HG03520 (cell line): Measurements from ENCODE around the gene GSTT4.
"Not testable (repeated sequence)": the region's sequence is repeated elsewhere in the genome, so short reads cannot be mapped to it uniquely, and the experiment has no call there.

ENCODE experiments used
- ATAC-seq: cut with Tn5 transposase; IDR thresholded peaks from one replicate; pipeline ENCODE4 v1.9.1; 2021; ENCODE audit warnings: mild to moderate bottlenecking, moderate library complexity; ENCODE audit not compliant: unreplicated experiment

GSTT4 gene

DNA sequence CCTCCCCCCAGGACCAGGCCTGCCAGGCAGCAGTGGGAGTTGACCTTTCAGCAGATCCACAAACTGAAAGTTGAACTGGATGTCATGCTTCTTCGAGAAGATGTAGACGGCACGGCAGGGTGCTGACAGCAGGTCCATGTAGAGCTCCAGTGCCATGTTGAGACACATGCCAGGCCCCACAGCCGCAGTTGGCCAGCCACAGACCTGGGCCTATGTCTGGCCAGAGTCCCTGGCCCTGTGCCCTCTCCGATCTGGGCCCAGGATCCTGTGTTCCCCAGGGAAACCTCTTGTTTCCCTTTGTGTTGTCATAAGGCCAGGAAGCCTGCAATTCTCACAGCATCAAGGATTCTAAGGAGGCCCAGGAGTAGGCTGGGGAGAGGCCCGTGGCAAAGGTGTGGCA is at the start of gene GSTT4:
Gene GSTT4 (minus strand): TSS at position 253 of the 400 bp plus-strand sequence. CDS start 97 bp downstream, at position 156.
- ATAC-seq, result no peak

DNA sequence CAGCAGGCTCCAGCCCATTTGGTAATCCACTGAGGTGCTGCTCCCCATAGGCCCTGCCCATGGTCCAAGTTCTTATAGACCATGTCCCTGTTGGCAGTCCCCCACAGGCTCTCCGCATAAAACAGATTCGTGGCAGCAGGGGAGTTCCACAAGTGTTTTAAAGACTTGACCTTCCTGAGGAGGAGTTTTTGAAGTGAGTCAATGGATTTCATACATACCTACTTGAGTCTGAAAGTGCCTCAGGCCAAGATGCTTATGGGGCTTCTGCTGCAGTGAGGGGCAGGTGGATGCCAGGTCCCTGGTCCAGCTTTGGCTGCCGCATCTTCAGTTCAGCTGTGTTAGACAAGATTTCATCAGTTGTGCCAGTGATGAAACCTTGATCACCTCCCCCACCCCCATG is 49.1 kb upstream of the GSTT4 start:
- ATAC-seq, result no peak

DNA sequence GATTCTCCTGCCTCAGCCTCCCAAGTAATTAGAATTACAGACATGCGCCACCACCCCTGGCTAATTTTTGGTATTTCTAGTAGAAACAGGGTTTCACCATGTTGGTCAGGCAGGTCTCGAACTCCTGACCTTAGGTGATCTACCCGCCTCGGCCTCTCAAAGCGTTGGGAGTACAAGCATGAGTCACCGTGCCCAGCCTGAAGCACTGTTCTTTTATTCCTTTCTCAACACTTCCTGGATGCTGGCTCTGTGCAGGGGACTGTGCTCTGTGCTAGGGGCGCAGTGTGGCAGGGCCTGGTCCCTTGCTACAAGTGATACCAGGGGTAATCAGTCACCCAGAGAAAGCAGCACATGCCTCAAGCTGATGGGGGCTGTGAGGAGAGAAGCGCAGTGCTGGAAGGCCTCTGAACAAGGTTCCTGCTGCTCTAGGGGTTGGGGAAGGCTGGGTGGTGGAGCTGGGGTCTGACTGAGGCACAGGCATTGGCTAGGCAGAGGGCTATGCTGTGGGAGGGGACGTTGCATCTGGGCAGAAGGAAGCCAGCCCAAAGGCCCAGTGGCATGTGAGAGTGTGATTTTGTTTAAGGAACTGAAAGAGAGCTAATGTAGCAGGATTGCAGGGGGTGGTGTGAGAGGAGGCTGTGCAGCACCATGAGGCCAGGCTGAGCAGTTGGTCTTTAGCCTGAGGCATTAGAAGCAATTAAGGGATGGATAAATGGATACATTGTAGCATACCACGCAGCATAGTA is 48.4 kb upstream of the GSTT4 start:
- ATAC-seq, result no peak

DNA sequence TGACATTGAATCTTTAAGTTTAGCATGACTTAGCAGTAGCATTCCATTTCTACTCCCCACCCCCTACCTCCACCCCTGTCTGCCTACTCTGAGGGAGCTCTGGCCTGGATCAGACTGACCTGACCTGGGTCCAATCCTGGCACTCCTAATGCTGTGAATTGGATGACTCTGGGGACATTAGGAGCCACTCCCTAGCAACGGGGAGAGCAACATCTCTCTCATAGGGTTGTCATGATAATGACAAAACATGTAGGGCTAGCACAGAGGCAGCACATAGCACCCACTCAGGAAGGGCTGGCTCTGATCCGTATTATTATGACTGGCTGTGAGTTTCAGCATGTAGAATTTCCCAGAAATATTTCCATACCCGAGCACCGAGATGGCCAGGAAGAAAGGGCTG is 46.3 kb upstream of the GSTT4 start:
- ATAC-seq, result no peak

DNA sequence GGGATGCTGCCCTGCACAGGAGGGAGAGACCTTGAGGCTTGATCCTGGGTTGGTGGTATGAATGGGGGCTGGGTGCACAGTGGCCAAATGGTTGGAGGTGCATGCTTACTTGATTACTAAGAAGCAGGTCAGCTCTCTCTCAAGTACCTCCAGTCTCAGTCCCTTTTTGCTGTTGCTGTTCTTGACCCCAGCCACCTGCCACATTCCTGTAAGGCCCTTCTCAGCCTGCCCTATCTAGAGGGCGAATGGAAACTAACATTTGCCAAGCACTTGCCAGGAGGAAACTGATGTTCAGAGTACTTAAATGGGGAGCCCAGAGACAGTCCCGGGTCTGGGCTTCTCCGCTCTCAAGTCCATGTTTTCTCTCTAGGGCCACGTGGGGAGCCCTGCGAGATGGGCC is 45.8 kb upstream of the GSTT4 start:
- ATAC-seq, result no peak

DNA sequence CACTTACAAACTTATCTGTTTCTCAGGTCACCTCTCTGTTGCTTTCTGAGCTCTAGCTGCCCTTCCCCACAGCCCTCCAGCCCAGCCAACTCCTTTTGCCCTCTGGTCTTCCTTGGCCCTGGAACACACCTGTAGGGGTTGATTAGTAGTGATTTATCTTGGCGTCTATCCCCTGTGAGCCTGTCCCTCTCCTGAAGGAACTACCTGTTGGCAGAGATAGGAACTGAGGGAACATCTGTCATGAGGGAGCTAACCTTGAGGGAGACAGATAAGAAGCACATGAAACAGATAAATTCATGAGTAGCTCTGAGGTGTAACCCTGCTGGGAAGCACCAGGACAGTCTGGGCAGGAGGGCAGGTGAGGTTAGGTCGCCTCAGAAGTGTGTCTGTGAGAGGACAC is 44.7 kb upstream of the GSTT4 start:
- ATAC-seq, result no peak

DNA sequence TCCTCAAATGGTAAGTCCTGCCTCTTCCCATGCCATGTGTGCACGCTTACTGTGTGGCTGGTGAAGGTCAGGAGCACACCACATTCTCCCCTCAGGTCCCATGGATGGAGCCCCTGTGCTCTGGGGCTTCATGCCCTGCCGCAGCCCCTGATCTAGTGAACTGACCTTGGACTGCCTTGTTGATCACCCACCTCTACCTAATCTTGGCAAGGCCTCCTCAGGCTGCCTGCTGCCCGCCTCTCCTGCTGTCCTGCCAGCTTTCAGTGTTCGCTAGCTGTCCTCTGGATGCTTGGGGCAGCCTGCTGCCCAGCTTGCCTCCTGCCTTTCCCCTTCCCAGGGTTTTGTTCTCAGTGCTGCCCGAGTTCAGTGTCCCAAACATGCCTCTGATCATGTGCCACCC is 44.0 kb upstream of the GSTT4 start:
- ATAC-seq, result no peak

DNA sequence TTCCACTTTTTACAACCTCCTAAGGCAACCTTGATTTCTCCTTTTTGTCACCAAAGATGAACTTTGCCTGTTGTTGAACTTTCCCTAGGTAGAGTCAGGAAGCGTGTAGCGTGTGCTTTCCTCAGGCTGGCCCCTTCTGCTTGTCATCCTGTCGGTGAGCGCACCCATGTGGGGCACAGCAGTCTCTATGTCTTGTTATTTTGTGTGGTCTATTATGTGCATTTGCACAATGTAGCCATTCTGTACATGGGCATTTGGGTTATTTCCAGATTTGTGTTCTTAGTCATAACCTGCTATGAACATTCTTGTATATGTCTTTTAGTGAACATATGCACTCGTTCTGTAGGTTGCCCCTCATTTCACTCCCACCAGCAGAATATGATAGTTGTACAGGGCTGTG is 40.8 kb upstream of the GSTT4 start:
- ATAC-seq, result no peak

DNA sequence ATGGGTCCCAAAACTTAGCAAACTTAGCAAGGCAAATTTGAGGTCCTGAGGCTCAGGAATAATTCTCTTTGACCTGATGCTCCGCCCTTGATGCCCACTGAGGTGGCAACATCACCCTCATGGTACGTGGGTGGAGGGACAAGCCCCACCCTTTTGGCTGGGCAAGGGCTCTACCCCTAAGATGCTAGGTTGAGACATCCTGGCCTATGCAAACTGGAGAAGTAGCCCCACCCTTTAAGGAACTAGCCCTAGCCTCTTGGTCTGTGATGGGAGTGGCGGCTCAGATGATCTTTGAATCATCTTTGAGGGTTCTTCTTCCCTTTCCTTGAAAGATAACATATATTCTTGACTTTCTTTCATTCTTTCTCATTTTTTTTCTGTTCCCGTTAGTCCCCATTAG is 38.7 kb upstream of the GSTT4 start:
- no peak for ATAC-seq

DNA sequence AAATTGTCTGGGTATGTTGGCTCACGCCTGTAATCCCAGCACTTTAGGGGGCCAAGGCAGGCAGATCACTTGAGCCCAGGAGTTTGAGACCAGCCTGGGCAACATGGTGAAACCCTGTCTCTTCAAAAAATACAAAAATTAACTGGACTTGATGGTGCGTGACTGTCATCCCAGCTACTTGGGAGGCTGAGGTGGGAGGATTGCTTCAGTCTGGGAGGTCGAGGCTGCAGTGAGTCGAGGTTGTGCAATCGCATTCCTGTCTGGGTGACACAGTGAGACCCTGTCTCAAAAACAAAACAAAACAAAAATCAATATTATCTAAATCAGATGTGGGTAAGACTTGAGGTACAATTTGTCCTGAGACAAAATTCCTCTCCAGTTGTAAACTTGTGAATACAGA is 38.2 kb upstream of the GSTT4 start:
- not testable (repeated sequence) for ATAC-seq

DNA sequence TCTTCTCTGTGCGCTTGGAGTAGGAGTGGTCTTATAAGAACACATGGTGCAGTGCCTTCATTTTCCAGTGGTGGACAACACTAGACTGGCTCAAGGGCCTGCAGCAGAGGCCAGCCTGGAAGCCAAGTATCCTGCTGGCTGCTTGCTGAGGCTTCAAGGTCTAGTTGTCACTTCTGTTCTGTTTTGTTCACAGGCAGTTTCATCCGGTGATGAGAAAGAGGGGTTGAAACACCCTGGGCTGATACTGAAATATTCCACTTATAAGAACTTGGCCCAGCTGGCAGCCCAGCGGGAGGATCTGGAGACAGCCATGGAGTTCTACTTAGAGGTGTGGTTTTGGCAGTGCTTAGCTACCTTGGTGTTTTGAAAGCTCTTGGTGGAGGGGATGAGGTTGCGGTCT is 35.7 kb upstream of the GSTT4 start:
- no peak for ATAC-seq

DNA sequence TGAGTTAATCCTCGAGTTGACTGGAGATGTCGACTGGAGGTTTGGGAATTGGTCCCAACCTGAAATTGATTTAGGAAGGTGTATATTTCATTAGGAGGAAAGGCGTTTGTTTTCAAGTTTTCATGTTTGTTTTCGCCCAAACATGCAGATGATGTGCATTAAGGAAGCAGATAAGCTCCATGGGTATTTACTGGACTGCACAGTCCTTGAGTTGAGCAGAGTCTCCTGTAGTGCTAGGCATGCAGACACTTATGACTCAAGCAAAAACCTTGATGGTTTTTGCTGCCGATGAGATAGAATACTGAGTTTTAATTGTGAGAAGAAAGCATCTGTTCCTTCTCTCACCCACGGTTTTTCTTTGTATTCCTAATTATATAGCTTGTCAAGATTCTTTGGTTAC is 33.8 kb upstream of the GSTT4 start:
- ATAC-seq, result no peak

DNA sequence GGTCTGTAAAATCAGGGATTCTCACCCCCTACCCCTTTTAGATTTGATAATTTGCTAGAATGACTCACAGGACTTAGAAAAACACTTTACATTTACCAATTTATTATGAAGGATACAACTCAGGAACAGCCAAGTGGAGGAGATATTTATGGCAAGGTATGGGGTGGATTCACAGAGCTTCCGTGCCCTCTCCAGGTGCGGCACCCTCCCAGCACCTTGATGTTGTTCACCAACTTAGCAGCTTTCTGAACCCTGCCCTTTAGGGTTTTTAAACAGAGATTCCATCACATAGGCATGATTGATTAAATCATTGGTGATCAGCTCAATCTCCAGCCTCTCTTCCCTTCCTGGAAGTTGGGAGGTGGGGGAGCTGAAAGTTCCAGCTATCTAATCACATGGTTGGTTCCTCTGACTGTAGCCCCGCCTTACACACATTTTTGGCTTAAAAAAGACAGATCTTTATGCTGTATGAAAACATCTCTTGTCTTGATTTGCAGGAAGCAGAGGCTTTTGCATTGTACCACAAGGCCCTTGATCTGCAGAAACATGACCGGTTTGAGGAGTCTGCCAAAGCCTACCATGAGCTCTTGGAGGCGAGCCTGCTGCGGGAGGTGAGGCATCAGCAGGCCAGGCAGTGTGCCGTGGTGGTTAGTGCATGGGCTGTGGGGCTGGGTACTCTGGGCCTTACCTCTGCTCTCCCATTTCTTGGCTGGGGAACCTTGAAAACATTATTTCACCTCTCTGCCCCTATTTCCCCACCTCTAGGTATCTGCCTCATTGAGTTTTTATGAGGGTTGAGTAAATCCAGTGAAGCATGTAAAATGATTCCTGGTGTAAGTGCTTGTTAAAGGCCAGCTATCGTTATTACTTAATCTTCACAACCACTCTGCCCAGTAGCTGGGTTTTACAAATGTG is 32.9 kb upstream of the GSTT4 start:
- no peak for ATAC-seq

DNA sequence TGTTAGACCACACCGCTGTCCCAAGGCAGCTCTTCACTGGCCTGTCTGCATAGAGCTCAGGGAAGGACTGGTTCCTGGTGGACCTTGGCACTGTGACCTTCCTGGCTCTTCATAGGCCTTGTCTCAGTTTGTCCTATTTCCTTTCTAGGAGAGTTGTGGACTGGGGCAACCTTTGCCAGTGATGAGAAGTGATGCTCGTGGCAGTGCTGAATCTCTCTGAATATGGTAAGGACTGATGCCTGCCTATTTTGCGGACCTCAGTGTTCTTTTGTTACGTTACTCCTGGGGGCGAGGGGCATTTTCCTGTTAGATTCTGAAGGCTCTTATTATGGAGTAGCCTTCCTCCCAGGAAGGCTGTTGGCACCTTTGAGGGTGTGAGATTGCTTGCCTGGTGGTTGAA is 30.0 kb upstream of the GSTT4 start:
- ATAC-seq, result no peak

DNA sequence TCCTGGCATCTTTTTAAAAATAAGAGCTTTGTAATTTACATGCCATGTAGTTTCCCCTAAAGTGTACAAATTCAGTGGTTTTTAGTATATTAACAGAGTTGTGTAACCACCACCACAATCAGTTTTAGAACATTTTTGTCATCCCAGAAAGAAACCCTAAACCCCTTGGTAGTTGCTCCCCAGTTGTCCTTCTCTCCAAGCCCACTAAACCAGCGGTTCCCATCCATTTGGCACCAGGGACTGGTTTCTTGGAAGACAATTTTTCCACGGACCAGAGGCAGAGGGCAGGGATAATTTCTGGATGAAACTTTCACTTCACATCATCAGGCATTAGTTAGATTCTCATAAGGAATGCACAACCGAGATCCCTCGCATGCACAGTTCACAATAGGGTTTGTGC is 28.5 kb upstream of the GSTT4 start:
- no peak for ATAC-seq

DNA sequence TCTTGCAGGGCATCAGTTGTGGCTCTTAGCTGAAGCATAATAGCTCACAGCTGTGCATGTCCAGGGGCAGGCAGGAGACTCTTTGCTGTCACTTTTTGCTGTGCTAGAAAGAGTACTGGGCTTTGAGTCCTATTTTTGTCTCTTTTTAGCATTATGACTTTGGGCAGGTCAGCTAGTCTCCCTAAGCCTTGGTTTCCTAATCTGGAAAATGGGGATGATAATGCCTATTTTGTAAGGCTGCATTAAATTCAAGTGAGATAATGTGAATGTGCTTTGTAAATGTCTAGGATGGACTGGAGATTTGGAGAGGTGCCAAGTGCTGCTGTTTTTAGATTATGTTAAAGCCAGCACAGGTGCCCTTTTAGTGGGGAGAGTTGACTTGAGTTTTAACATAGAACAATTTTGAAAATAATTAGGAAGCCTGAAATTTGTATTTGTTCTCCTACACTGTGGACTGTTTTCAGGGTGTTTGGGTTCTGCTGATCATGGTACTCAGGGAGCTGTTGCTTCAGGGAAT is 25.0 kb upstream of the GSTT4 start:
- no peak for ATAC-seq

DNA sequence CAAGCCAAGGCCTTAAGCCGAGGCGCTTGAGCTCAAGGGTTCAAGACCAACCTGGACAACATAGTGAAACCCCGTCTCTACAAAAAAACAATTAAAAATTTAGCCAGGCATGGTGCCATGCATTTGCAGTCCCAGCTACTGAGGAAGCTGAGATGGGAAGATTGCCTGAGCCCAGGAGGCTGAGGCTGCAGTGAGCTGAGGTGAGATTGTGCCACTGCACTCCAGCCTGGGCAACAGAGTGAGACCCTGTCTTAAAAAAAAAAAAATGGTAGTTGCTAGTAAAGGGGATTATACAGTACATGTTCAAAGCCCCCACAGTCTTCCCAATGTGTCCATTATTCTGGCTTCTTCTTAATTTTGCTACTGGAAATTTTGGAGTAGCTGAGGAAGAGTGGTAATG is 24.1 kb upstream of the GSTT4 start:
- no peak for ATAC-seq

DNA sequence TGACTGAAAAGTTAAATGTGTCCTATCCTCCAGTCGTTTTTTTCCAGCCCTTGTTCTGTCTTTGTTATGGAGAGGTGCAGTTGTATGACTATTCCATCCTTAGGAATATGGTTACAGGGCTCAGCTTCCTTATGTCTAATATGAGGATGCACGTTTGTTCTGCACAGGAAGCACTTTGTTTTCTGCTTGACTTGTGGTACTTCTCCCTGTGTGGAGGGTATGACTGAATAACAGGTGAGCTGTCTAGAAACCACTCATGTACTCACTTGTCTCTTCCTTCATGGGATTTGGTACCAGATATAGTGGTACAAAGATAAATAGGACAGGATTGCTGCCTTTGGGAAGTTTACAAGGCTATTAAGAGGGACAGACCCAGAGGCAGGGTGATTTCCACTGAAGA is 23.3 kb upstream of the GSTT4 start:
- ATAC-seq, result no peak

DNA sequence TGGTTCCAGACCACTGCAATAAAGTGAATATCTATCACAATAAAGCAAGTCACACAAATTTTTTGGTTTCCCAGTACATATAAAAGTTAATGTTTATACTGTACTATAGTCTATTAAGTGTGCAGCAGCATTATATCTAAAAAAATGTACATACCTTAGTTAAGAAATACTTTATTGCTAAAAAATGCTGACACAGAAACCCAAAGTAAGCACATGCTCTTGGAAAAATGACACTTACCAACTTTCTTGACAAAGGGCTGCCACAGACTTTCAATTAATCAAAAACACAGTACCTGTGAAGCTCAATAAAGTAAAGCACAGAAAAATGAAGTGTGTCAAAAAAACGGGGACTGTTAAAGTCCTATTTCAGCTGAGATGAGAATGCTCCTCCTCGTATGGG is 22.7 kb upstream of the GSTT4 start:
- ATAC-seq, result no peak

DNA sequence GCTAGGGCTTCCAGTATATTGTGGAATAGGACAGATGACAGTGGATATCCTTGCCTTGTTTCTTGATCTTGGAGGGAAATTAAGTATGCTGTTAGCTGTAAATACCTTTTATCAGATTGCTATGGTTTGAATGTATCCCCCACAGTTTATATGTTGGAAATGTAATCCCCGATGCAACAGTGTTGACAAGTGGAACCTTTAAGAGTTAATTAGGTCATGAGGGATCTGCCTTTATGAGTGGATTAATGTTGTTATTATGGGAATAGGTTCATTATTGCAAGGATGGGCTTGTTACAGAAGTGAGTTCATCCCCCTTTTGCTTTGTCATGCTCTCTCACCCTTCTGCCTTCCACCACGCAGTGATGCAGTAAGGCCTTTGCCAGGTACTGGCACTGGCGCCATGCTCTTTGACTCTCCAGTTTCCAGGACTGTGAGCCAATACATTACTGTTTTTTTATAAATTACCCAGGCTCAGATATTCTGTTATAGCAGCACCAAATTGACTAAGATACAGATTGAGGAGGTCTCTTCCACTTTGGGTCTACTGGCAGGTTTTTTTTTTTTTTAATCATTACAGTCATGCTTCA is 22.2 kb upstream of the GSTT4 start:
- ATAC-seq, result no peak

DNA sequence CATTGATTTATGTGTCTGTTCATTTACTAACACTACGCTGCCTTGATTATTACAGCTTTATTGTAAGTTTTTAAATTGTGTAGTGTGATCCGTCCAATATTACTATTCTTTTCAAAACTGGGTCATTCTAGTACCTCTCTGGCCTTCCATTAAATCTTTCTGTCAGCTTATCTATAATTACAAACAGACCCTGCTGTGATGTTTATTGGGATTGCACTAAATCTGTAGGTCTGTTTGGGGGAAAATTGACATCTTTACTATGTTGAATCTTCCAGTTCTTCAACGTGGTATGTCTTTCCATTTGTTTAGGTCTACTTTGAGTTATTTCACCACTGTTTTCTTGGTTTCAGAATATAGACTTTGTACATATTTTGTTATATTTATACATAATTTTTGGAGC is 21.5 kb upstream of the GSTT4 start:
- ATAC-seq, result no peak

DNA sequence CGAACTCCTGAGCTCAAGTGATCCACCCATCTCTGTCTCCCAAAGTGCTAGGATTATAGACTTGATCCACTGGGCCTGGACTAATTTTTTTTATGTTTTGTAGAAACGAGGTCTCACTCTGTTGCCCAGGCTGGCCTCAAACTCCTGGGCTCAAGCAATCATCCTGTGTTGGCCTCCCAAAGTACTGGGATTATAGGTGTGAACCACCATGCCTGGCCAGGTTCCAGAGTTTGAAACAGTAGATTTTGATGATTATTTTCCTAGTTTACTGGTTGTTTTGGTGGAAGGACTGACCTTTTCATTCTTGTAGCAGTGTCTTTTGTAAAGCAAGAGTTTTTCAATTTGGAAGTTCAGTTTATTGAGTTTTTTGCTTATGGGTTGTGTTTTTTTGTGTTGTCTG is 20.8 kb upstream of the GSTT4 start:
- ATAC-seq, result no peak
